ENCODE results near the gene SPATA31D3.
"Not testable (repeated sequence)": the region's sequence is repeated elsewhere in the genome, so short reads cannot be mapped to it uniquely, and the experiment has no call there.

Gene SPATA31D3

GRCh38 chr9:81980568-81980967 is 37.3 kb downstream of the SPATA31D3 start:
- no peak for DNase-seq

DNA sequence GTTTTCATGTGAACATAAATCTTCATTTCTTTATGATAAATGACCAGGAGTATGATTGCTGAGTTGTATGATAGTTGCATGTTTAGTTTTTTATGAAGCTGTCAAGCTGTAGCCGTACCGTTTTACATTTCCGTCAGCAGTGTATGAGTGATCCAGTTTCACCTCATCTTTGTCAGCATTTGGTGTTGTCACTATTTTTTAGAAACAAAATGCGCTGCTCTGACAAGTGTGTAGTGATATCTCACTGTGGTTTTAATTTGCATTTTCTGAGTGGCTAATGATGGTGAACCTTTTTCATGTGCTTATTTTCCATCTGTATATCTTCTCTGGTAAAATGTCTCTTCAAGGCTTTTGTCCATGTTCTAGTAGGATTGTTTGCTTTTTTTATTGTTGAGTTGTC is 38.6 kb downstream of the SPATA31D3 start:
- DNase-seq, result no peak

DNA sequence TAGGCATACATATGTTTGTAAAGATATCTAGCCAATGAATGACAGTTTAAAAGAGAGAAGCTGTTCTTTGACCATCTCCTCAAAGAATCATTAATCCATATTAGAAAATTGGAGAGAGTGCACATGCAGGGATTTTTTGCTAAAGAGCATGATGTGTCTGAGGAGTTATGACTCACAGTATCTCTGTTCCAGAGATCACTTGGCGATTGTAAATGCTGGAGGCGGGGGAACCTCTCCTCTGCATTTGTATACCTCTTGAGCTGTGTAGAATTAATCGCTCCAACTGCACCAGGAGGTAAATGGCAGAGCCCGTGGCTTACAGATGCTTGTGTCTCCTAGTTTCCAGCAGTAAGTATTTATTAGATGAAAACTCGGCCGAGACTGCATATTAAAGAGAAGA is 41.6 kb downstream of the SPATA31D3 start:
- DNase-seq, result no peak

DNA sequence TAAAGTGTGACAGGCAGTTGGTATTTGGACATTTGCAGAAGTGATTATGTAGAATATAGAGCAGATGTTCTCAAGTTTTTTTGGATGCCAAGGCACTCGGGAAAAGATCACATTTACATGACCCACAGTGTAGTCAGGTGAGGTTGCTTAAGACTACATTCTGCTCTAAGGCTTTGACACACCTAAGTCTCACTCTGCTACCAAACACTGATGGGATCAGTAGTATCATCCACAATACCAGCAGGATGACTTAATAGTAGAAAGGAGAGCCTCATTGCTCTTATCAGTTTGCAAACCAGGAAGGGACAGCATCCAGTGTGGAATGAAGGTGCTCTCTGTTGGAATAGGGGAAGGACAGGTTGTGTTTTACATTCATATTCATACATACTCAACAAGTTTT is 42.8 kb downstream of the SPATA31D3 start:
- DNase-seq, result no peak

DNA sequence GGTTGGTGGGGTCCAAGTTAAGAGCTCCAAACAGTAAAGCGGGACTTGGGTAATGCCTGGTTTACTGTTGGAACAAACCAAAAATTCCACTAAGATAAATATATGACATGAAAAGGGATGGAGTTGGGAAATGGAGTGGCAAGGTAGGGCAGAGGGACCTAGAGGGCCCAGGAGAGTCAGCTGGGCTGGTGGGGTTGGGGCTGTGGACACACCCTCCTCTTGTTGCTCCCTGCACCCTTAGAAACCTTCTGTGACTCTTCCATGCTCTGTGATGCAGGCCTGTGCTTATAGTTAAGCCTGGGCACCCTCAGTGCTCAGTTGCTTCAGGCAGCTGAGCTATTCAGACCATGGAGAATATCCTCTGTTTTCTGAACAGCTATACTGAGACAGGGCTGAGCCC is 45.2 kb downstream of the SPATA31D3 start, which contains the start of gene SPATA31D1:
TSS of gene SPATA31D1 (plus strand) at position 301 of the 400 bp plus-strand sequence. CDS start at position 348, 47 bp downstream.
- not testable (repeated sequence) for DNase-seq

DNA sequence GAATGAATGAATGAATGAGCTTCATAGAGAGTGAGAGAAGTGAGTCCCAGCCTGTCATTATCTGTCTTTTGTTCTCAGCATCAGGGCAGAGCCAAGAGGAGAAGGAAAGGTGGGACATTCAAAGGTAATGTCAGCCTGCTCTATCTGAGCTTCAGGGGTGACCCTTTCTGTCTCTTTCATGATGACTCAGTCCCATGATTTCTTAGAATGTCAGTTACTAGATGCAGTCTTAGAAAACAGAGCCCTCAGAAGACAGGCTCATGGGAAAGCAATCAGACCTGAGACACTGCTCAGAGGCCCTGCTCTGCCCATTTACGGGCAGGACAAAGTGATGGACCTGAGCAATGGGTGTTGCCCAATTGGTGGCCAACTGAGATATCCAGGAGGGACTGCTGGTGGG is 46.4 kb downstream of the SPATA31D3 start:
- DNase-seq, result no peak

DNA sequence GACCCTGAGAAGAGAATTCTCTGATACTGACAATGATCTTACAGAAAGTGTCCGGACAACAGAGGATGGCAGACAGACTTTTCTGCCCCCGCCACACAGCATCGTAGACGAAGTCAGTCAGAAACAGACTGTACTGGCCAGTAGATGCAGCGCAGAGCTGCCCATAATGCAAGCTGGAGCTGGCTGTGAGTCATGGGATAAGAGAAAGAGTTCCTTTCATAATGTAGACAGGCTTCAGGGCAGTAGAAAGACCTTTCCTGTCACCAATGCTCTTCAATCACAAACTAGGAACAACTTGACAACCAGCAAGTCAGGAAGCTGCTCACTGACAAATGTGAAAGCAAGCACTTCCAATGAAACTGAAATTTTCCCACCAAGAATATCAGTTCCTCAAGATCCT is 50.4 kb downstream of the SPATA31D3 start:
- no peak for DNase-seq

All from activated CD4-positive, CD25-positive, alpha-beta regulatory T cell (primary cell).